Right lobe of liver (tissue), 6 donors: Measurements from ENCODE around the gene PDE6A. TPM values are rescaled to one million over a fixed set of nuclear protein-coding genes. Genes with fewer than 3 reads are reported as not detected.

Source experiments
- ATAC-seq, 4 donors: fragments of 200-7000 bp; cut with Tn5 transposase; one replicate each; pipeline ENCODE4 v1.9.1; 2020; ENCODE audit warnings: mild to moderate bottlenecking in 4 of 4, moderate library complexity in 4 of 4
- DNase-seq, 3 donors: peaks; one replicate each; pipeline ENCODE4 v3.0.0-alpha.2; 2020
- H3K27ac ChIP-seq, 3 donors: fragments of 200-600 bp; one replicate each; pipeline ENCODE4 v1.8.0; 2022
- H3K27me3 ChIP-seq, 2 donors: fragments of 200-600 bp; one replicate each; pipeline ENCODE4 v1.8.0; 2022
- H3K36me3 ChIP-seq, 4 donors: fragments of 200-600 bp; sonication (generic) in 1 of 4; one replicate each; pipeline versions ENCODE4 v1.5.1 to v1.8.0; 2017 to 2022; ENCODE audit warnings: control low read depth in 1 of 4
- H3K4me1 ChIP-seq, 4 donors: fragments of 200-600 bp; sonication (generic) in 1 of 4; one replicate each; pipeline versions ENCODE4 v1.5.1 to v1.8.0; 2017 to 2022; ENCODE audit warnings: control low read depth in 1 of 4
- H3K4me3 ChIP-seq, 3 donors: fragments of 200-600 bp; one replicate each; pipeline ENCODE4 v1.8.0; 2022
- H3K9me3 ChIP-seq, 4 donors: fragments of 200-600 bp; sonication (generic) in 1 of 4; one replicate each; pipeline versions ENCODE4 v1.5.1 to v1.8.0; 2017 to 2022; ENCODE audit warnings: control low read depth in 1 of 4
- POLR2A ChIP-seq: fragments of 450-650 bp; IDR thresholded peaks from one replicate; pipeline ENCODE4 v1.6.1; 2017; ENCODE audit warnings: antibody characterized with exemption, mild to moderate bottlenecking
- WGBS: methylation state at CpG from one replicate; pipeline ENCODE4 v1.1.6; 2018; ENCODE audit warnings: low coverage, low lambda C conversion rate; ENCODE audit not compliant: insufficient coverage; ENCODE audit errors: missing lambda C conversion rate; 5-methylcytosine and 5-hydroxymethylcytosine counted together
- intact Hi-C, 2 donors: fragments of 100-400 bp; cut with DNase I; formaldehyde crosslinking; loops; one replicate each; pipeline versions ENCODE4 v1.11.2 to v1.14.1; 2022
- total RNA-seq, 6 experiments: library from RNA; depleted of rRNA in 2 of 6; stranded (reverse); fragments of >200 nt in 2 of 6; fragmentation: NEBNext Ultra II Directional in 3 of 6; extraction: Animal tissue kit (Norgen Biotek cat#: 25700) in 3 of 6; gene quantifications; one replicate each; pipeline versions ENCODE4 v1.1.0 to v1.2.4, GENCODE V29; 2016 to 2023
- TF ChIP-seq, protein P1 (sequence below), 4 donors: fragments of 200-600 bp in 3 of 4; fragments of 450-650 bp in 1 of 4; IDR thresholded peaks; one replicate each; pipeline versions ENCODE4 v1.5.1 to v1.8.0; 2016 to 2022; ENCODE audit warnings: antibody characterized with exemption in 4 of 4, mild to moderate bottlenecking in 2 of 4
- donor health status: DM: no; HTN: yes; CAD: no.
- donor health status: DM: no; HTN: no; CAD: no.
- donor health status: DM: no; HTN: no; CAD: no.
- donor health status: DM: no; HTN: yes; CAD: no.
- donor health status: DM: no; HTN: yes; CAD: no.

Gene PDE6A
- total RNA-seq, 6 experiments from 2014 or later, result not detected

DNA sequence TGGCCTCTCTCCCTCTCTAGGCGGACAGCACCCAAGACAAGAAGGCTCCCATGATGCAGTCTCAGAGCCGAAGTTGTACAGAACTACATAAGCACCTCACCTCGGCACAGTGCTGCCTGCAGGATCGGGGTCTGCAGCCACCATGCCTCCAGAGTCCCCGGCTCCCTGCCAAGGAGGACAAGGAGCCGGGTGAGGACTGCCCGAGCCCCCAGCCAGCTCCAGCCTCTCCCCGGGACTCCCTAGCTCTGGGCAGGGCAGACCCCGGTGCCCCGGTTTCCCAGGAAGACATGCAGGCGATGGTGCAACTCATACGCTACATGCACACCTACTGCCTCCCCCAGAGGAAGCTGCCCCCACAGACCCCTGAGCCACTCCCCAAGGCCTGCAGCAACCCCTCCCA lies 112.0 kb downstream of the PDE6A start:
- no peak for DNase-seq
- intact Hi-C loops, result loop anchor here (5.0 to 10.0 kb wide), 2 partner anchors 162 to 195 kb away; no protein-coding TSS in a partner anchor
- H3K4me3 ChIP-seq, result no peak overlapping the region
- H3K27ac ChIP-seq, result no peak overlapping the region
- H3K9me3 ChIP-seq, result no peaks in the 10 kb centered on the region
- H3K4me1 ChIP-seq, result no peaks in the 10 kb centered on the region
- no peaks in the 10 kb centered on the region for H3K27me3 ChIP-seq
- H3K36me3 ChIP-seq, result peaks cover 0 to 14% (median 0%) of the 10 kb centered on the region in 4 donors
- no peak for ATAC-seq
- TF ChIP-seq, protein P1, sequence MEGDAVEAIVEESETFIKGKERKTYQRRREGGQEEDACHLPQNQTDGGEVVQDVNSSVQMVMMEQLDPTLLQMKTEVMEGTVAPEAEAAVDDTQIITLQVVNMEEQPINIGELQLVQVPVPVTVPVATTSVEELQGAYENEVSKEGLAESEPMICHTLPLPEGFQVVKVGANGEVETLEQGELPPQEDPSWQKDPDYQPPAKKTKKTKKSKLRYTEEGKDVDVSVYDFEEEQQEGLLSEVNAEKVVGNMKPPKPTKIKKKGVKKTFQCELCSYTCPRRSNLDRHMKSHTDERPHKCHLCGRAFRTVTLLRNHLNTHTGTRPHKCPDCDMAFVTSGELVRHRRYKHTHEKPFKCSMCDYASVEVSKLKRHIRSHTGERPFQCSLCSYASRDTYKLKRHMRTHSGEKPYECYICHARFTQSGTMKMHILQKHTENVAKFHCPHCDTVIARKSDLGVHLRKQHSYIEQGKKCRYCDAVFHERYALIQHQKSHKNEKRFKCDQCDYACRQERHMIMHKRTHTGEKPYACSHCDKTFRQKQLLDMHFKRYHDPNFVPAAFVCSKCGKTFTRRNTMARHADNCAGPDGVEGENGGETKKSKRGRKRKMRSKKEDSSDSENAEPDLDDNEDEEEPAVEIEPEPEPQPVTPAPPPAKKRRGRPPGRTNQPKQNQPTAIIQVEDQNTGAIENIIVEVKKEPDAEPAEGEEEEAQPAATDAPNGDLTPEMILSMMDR (IDR thresholded peaks at IDR 0.05), result no peak
- TF ChIP-seq POLR2A, result no peak
- WGBS, result no CpG with 5 or more reads among the region's 12 CpGs

GRCh38 chr5:149831492-149831891 lies 113.1 kb downstream of the PDE6A start:
- Histone ChIP-seq H3K36me3 (peaks cover 0 to 26% (median 0%) of the 10 kb centered on the region in 4 donors), H3K4me1 (no peaks in the 10 kb centered on the region), H3K9me3 (no peaks in the 10 kb centered on the region), H3K27ac (no peak overlapping the region), H3K4me3 (no peak overlapping the region), H3K27me3 (no peaks in the 10 kb centered on the region)
- 37% methylated on average over 2 of the region's 5 CpGs for WGBS
- ATAC-seq (no peak), DNase-seq (no peak)
- TF ChIP-seq POLR2A, result no peak
- TF ChIP-seq, protein P1 (IDR thresholded peaks at IDR 0.05), result no peak
- intact Hi-C loops, result loop anchor here (5.0 to 10.0 kb wide), 2 partner anchors 163 to 194 kb away; no protein-coding TSS in a partner anchor

GRCh38 chr5:149830579-149830978 lies 114.0 kb downstream of the PDE6A start:
- WGBS, result 100% methylated on average over 4 of the region's 5 CpGs
- Histone ChIP-seq H3K36me3 (peaks cover 0 to 26% (median 0%) of the 10 kb centered on the region in 4 donors), H3K4me1 (no peaks in the 10 kb centered on the region), H3K9me3 (no peaks in the 10 kb centered on the region), H3K27me3 (no peaks in the 10 kb centered on the region), H3K27ac (no peak overlapping the region), H3K4me3 (no peak overlapping the region)
- TF ChIP-seq, protein P1 (IDR thresholded peaks at IDR 0.05), result no peak
- TF ChIP-seq POLR2A, result no peak
- no peak for DNase-seq
- intact Hi-C loops, result loop anchor here (5.0 to 10.0 kb wide), 2 partner anchors 164 to 193 kb away; no protein-coding TSS in a partner anchor
- no peak for ATAC-seq

DNA sequence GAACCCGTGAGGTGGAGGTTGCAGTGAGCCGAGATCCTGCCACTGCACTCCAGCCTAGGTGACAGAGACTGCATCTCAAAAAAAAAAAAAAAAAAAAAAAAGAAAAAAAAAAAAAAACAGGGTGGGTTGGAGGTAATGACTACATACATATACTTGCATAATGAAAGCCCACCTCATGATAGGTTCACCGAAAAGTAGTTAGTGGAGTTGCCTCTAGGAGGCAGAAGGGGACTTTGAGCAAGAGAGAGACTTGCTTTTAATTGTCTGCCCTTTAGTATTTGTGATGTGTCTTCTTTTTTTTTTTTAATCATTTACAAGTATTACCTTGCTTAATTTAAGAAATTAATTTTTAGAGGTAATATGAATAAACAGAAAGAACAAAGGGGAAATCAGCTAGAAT lies 114.6 kb downstream of the PDE6A start:
- TF ChIP-seq, protein P1 (IDR thresholded peaks at IDR 0.05), result peak in 2 of 4 donors; percentile 5 to 9
- TF ChIP-seq POLR2A, result no peak
- Histone ChIP-seq H3K36me3 (peaks cover 0 to 26% (median 0%) of the 10 kb centered on the region in 4 donors), H3K27me3 (no peaks in the 10 kb centered on the region), H3K27ac (no peak overlapping the region), H3K4me1 (no peaks in the 10 kb centered on the region), H3K9me3 (no peaks in the 10 kb centered on the region), H3K4me3 (no peak overlapping the region)
- intact Hi-C loops, result loop anchor here (5.0 to 10.0 kb wide), 2 partner anchors 165 to 193 kb away; no protein-coding TSS in a partner anchor
- ATAC-seq (no peak), DNase-seq (no peak)
- 65% methylated on average over 3 of the region's 3 CpGs for WGBS
